Activated CD4-positive, CD25-positive, alpha-beta regulatory T cell (primary cell): ENCODE data around the gene ARF3.

Source experiments
- DNase-seq, 4 experiments: peaks; one replicate each; lab custom pipeline; 2025; lab: John Stamatoyannopoulos, UW

The ARF3 gene

DNA sequence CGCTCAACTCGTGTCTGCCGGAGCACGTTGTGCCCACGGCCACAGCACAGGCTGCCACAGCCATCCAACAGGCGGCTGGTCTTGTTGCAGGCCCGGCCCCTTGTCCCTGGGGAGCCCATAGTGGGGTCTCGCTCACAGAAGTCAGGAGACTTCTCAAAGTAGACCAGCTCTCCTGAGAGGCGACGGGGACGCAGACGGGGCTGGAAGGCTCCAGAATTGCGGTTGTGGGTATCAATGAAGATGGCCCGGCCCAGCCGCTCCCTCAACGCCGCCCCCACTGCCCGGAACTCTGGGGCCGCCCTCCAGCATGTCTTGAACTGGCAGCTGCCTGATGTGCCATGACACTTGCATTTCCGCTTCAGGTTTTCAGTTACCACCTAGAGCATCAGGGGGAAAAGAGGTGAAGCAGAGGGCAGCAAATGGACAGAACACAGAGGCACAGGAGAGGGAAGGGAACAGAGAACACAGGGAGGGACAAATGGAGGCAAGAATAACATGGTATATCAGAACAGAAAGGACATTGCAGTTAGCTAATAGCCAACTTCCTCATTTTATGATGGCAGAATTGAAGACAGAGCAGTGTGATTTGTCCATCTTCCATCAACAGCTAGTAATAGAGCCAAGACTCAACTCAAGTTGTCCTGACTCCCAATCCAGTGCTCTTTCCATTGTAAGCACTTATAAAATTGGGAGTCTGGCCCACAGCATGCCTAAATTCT lies 9.0 kb upstream of the ARF3 start:
- no peak for DNase-seq

DNA sequence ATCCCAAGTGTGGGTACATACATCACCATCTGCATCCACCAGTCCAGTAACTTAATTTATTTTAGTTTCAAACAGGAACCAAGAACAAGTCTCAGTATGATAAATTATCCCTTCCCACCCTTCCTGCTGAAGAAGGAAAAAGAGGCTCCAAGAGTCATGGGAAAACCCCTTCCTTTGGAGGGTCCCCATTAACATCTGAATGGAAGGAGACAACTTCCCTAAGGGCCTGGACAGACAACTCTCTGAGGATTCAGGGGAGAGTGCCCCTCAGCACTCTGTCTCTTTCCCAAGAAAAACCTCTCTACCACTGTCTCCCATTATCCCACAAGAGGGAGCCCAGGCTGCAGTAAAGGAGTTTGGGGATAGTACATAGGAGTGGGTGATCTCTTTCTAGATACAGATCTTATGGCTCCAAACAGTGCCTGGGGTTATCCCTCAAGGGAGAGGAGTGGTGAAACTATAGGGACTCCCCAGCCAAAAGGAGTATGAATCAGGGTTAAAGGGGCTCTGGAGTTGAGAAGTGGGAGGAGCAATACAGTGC lies 8.1 kb upstream of the ARF3 start:
- no peak for DNase-seq

DNA sequence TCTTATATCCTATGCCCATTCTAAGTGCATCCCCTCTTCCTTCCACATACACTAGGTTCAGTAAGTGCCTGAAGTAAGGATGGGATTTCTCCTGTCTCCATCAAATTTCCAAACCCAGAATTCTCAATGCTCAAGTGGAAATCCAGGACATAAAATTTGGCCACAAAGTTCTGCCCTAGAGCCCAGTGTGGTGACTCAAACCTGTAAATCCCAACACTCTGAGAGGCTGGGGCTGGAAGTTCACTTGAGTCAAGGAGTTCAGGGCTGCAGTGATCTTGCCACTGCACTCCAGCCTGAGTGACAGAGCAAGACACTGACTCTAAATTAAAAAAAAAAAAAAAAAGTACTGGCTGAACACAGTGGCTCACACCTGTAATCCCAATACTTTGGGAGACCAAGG lies 4.5 kb upstream of the ARF3 start:
- DNase-seq = no peak

DNA sequence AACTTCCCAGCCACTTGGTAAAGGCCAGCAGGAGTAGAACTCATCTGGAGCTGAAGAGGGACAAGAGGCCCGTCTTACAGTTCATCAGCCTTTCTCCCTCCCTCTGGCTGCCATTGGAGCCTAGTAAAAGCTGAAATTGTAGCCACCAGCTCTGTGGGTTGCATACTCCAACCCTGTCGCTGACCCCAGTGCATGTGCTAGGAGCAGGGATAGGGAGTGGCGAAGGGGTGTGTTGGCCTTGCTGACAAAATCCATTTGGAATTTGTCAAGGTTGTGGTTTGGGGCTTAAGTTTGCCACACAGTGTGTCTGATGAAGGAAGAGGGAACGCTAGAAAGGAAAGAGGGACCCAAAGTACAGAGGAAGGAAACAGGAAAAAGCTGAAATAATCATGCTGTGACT lies 4.0 kb upstream of the ARF3 start:
- DNase-seq = no peak

DNA sequence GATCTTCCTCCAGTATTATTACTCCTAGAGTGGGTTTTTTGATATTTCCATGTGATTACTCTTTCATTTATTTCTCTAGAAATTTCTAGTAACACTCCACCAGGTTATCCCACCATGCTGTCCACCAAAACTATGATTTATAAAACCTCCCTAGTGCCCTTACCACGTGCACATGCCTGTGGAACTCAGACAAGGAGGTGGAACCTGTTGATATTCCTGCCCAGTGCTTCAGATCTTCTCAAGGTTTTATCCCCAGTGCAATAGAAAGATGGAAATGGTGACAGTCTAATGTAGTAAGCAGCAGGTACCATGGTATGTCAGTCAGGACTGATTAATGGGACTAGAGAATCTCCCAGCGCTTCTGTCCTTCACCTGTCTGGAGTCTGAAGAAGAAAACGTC lies 3.5 kb upstream of the ARF3 start:
- DNase-seq = no peak

DNA sequence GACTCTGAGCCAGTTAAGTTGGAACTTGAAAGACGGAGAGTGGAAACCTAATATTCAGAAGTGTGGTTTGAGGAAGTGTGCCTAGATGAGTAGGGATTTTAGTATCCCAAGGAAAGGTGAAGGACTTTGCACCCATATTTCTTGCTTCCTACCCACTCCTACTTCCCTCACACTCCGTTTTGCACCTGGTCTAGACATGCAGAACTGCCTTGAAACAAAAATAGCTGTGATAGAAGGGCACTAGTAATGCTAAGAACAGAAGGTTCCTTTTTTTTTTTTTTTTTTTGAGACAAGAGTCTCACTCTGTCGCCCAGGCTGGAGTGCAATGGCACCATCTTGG lies 732 bp upstream of the ARF3 start:
- DNase-seq = no peak

DNA sequence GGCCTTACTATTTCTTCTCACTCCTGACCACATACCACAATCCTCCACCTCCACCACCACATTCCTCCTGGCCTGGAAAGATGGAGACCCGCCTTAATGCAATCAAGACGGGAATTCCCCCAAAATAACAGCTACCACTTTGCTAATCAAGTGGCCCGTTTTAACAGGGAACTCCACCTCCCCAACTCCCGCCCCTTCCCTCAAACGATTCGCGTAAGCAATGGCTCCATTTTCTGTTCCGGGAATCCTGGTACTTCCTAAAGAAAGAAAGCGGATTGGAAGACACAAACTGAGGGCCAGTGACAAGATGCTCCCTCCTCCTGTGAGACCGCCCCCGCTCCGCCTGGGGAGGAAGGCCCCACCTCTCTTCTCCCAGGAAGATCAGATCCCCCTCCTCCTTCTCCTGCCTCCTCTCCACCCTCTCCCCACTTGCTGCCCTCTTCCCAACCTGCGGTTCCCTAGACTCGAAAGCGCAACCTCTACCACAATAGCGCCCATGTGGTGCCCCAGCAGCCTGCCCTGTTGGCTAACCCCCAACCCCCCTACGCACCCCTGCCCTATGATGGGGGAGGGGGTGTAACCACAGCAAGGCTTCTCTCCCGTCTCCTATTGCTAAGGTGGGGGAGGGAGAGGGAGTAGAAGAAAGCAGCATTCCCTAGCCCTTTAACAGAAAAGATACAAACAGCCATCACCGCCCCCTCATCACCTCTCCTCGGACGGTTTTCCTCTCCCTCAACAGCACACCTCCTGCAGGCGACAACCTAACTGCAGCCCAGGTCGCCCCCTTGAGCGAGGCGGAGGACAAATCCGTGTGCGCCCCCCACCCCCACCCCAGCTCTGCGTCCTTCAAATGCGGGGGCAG lies 777 bp downstream of the ARF3 start:
- no peak for DNase-seq

DNA sequence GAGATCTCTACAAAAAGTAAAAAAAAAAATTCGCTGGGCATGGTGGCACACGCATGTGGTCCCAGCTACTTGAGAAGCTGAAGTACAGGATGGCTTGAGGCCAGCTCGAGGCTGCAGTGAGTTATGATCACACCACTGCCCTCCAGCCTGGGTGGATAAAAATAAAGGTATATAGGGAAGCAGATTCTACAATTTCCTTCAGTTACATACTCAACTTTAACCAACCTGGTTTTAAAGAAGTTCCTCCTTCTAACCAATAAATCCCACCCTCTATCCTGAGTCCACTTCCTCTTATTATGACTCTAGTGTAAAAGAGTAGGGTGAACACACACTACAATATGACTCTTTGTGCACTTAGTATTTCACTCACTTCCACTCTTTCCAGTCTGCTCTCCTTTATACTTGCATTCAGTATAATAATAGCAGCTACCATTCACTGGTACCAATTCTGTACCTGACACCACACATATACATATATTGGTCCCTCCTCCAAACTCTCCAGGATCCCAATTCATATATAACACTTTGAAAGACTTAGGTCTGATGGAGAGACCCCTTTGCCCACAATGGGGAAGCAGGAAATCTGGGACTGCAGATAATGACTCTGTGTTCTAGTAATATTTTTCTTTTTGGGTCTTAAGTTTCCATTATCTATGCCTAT lies 2.3 kb downstream of the ARF3 start:
- DNase-seq = no peak

DNA sequence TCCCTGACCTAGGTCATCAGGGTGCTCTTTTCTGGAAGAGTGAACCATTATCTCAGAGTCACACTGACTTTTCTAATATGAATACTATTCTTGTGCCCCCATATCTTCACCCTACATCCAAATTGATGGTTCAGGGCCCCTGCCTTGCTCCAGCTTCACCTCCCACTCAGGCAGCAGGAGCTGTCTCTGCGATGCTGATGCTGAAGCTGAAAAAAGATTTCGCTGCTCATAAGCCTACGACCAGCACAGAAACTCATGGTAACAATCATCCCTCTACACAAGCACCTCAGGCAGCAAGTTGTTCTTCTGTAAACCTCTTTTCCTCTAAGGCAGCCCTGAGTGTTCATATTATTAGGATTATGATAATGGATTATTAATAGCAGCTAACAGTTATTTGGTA lies 3.2 kb downstream of the ARF3 start:
- no peak for DNase-seq

DNA sequence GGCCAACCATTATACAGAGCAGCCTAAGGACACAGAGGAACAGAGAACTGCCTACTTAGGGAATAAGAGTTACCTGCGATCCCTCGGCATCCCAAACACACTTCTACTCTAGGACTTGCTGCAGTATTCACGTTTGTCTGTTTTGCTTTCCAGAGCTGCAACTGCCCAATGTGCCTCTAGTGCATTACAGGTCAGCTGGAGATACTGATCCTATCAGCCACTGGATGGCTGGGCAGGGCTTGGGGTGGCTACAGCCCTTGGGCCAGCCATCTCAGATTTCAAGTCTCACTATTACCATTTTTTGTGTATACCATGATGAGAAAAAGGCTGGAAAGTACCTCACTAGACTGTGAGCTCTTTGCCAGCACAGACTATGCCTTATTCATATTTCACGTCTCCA lies 4.6 kb downstream of the ARF3 start:
- no peak for DNase-seq

DNA sequence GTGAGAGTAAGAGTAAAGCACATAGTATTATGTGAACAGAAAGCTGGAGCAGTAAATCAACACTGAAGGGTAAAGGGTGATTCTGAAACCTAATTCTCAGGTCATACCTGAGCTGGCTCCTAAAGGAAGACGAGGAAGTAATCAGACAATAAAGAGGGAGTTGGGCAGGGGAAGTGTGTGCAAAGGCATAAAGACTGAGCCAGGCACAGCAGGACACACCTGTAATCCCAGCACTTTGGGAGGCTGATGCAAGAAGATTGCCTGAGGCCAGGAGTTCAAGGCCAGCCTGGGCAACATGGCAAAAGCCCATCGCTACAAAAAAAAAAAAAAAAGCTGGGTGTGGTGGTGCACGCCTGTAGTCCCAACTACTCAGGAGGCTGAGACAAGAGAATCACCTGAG lies 9.6 kb downstream of the ARF3 start:
- no peak for DNase-seq

DNA sequence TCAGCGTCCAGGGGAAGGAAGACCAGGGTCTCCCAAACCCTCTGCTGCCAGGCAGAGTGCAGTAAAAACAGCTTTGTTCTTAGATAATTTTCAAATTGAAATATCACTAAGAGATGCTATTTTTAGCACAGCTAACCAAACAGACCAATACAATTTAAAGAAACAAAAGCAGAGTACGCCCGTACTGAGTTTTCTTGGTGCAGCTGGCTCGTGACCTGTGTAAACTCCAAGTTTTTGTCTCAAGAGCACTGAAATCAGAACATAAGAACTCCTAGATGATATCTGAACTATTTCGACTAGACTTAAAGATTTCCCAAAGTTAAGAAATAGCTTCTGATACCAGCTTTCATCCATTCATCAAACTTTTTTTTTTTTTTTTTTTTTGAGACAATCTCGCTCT lies 10.3 kb downstream of the ARF3 start:
- no peak for DNase-seq

DNA sequence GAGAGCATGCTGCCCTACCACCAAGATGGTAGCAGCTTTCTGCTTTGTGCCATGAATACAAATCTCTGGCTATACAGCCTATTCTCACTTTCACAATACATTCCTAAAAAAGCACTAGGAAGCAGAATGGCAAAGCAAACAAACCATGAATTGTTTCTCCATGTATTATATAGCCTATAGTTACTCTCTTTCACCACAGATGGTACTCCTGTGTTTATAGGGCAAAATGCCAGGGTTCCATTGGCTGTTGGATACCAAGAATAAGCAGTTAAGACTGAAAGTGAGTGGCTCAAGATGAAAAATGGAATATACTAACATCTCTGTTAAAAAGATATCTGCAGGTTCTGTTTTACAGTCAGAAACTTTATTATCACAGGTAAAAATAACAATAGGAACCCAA lies 11.1 kb downstream of the ARF3 start:
- DNase-seq = no peak

DNA sequence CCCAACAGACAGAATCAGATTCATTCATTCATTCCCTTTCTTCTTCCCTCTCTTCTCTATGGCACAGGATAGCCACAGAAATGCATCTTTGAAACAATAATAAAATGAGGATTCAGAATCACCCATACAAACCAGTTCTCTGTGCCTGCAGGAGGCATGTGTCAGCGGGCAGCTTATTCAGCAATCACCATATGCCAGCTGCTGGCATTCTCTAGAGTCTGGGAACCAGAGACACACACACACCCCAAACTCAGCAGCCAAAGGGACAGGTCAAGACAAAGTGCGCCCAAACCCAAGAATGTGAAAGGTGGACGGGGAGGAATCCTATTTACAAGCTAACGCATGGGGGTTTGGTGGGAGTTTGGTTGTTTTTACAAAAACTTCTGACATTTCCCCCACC lies 14.1 kb downstream of the ARF3 start:
- DNase-seq = no peak

DNA sequence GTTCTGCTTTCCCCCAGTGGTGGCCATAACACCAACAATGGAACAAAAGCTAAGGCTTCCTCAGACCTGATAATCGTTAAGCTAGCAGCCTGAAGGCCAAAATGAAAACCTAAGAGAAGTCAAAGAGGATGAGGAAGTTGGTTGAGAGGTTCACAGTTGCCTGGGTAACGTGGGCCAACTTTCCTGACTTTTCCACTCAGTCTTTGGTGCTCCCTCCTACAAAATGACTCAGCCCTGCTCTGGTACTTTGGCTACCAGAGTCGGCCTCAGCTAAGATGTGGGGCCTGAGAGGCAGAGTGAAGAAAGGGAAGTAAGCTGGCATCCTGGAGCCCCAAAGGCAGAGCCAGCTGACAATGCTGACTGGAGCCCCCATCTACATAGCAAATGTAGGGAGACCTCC lies 17.1 kb downstream of the ARF3 start:
- no peak for DNase-seq

DNA sequence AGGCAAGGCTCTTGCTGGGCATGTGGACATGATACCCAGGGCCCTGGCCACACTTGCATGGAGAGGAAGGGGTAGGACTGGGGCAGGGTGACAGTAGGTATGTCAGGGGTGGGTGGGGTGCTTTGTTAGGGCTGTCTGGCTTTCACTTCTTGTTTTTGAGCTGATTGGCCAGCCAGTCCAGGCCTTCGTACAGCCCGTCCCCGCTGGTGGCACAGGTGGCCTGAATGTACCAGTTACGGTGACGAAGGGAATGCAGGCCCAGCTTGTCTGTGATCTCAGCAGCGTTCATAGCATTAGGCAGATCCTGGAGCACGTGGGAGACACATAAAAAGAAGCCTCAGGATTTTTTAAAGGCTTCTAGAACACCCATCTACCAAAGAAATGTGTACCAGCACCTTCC lies 18.5 kb downstream of the ARF3 start:
- no peak for DNase-seq

DNA sequence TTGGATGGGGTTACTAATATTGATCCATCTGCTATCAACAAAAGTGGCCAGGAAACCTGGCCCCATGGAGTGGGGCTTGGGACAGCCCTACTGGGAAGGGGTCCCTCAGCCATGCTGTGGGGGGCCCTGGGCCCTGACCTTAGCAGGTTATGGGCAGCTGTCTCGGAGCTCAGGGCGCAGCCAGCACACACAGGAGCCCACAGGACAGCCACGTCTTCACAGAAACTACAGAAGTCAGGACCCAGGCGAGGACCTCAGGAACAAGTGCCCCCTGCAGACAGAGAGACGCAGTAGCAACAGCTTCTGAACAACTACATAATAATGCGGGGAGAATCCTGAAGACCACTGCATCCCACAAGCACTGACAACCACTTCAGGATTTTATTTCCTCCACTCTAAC lies 20.1 kb downstream of the ARF3 start:
- no peak for DNase-seq

DNA sequence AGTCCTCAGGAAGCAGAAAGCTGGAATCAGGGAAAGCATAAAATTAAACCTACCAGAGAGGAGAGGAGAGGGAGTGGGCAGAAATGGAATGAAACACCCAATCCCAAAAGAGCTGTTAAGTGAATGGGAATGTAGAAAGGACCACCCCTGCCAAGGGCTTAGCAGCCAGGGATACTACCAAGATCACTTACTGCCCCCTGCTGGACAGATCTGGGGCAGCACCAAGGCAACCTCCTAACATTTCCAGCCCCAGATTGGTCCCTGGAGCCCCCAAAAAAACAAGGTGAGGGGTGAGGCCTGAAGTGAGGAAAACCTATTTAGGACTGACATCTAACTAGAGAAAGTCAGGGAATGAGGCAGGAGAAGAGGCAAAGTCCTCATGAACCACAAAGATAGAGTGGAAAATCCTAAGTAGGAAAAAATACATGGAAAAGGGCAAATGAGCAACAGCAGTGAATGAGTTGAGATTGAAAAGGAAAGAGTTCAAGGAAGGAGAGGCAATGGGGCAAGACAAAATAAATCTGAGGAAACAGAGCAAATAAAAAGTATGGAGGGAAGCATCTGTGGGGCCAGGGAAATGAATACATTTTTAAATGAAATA lies 20.8 kb downstream of the ARF3 start:
- peak; percentile 67 to 82 (median 72) for DNase-seq

DNA sequence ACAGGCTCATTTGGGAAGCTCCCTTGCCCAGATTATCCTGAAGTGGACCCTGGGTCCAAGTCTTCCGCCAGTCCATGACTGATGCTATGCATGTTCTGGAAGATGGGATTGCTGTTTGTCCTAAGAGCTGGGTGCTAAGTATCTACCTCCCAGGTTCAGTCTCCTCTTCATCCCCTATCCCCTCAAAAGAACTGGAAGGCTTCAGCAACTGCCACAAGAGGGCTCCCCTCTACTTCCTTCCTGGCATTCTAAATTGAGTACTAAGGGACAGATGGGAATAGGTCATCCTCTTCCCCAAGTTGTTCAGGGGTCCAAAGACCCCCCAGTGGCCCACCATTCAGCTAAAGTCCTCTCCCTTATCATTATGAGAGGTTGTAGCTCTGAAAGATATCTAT lies 23.0 kb downstream of the ARF3 start:
- DNase-seq = no peak

DNA sequence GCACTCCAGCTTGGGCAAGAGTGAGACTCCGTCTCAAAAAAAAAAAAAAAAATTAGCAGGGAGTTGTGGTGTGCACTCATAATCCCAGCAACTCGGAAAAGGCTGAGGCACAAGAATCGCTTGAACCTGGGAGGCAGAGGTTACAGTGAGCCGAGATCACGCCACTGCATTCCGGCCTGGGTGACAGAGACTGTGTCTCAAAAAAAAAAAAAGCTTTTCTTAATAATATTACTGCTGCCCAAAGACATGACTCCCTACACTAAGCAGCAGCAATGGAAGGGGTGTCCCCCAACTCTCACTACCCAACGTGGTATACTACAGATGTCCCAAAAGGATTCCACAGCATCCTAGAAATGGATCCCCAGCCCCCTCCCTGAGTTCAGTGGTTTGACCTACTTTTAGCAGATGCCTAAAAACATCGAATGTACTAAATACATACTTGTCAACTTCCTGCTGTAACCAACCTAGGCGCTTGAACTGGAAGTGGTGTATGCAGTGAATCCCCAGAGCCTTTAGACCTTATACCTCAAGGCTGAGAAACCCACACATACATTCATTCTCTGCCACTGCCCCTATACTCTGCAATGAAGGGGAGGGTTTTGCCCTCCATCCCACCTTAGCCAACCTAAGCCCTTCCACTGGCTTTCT lies 23.5 kb downstream of the ARF3 start:
- no peak for DNase-seq

DNA sequence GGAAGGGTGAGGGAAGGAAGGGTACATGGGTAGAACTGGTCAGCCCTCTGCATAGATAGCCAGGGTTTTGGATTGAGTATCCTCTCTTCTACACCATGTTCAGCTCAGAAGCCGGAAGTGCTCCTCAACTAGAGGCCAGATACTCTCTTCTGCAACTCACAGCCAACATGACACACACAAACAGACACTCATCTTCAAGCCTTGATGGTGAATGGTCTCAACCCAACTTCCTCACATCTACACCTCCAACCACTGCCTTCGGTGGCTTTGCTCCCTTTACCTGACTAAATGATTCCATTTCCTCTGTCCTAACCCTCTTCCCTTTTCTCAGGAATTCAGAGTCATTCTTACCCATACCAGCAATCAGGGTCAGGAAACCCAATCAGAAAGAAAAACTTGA lies 24.4 kb downstream of the ARF3 start:
- no peak for DNase-seq

DNA sequence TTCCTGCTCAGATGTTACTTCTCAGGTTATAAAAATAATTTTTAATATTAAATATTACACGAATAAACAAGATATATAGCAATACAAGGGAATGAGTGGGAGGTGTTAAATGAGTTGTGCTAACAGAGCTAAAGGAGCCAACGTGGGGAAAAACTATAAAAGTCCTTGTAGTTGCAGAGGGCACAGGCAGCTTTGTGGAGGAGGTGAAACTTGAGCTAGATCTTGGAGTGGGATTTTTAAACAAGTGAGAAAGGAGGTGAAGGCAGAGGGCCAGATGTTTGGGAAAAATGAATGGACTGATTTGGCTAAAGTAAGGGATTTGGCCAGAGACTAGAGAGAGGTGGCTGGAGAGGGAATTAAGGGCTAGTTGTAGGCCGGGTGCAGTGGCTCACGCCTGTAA lies 26.8 kb downstream of the ARF3 start:
- no peak for DNase-seq
